OCI-LY1 (cell line): ENCODE measurements around the gene JAM3.

ENCODE experiments used
- H2AFZ ChIP-seq: fragments of 200-600 bp; sonication (generic), shearing (Covaris generic); 2 replicates; pipeline ENCODE4 v1.6.0; 2014; ENCODE audit warnings: antibody characterized with exemption, mild to moderate bottlenecking, low read length
- H3F3A ChIP-seq: fragments of 200-600 bp; sonication (generic), shearing (Covaris generic); 2 replicates; pipeline ENCODE4 v1.6.0; 2014; ENCODE audit warnings: mild to moderate bottlenecking, antibody characterized with exemption, low read length, moderate library complexity; ENCODE audit not compliant: insufficient read depth
- H3K27ac ChIP-seq: fragments of 200-600 bp; sonication (generic); 2 replicates; pipeline ENCODE4 v1.5.1; 2014; ENCODE audit warnings: low read length, mixed run types, mild to moderate bottlenecking, low read depth; ENCODE audit not compliant: poor library complexity, severe bottlenecking
- H3K27me3 ChIP-seq: fragments of 200-600 bp; sonication (generic); 2 replicates; pipeline ENCODE4 v1.6.0; 2014; ENCODE audit warnings: antibody characterized with exemption, mild to moderate bottlenecking, low read length, moderate library complexity; ENCODE audit not compliant: insufficient read depth
- H3K36me3 ChIP-seq: fragments of 200-600 bp; sonication (generic); 2 replicates; pipeline ENCODE4 v1.6.1; 2014; ENCODE audit warnings: mild to moderate bottlenecking, antibody characterized with exemption, low read length, moderate library complexity, mixed read lengths; ENCODE audit not compliant: insufficient read depth
- H3K4me1 ChIP-seq: fragments of 200-600 bp; sonication (generic); 2 replicates; pipeline ENCODE4 v1.5.1; 2014; ENCODE audit warnings: mild to moderate bottlenecking, low read length, moderate library complexity; ENCODE audit not compliant: insufficient read depth, severe bottlenecking
- H3K4me2 ChIP-seq: fragments of 200-600 bp; sonication (generic), shearing (Covaris generic); 2 replicates; pipeline ENCODE4 v1.6.1; 2014; ENCODE audit warnings: low read length
- H3K4me3 ChIP-seq: fragments of 200-600 bp; sonication (generic); 2 replicates; pipeline ENCODE4 v1.5.1; 2014; ENCODE audit warnings: low read length, low read depth, mild to moderate bottlenecking, mixed read lengths; ENCODE audit not compliant: poor library complexity, severe bottlenecking
- H3K79me2 ChIP-seq: fragments of 200-600 bp; shearing (Covaris generic); 2 replicates; pipeline ENCODE4 v1.6.1; 2016; ENCODE audit warnings: mixed run types, low read length, mixed read lengths; ENCODE audit not compliant: insufficient read depth
- H3K9ac ChIP-seq: fragments of 200-600 bp; sonication (generic), shearing (Covaris generic); 2 replicates; pipeline ENCODE4 v1.6.1; 2014; ENCODE audit warnings: mild to moderate bottlenecking, low read length, mixed read lengths
- H3K9me2 ChIP-seq: fragments of 200-600 bp; sonication (generic), shearing (Covaris generic); 2 replicates; pipeline ENCODE4 v1.6.1; 2014; ENCODE audit warnings: low read depth, mild to moderate bottlenecking, low read length, mixed read lengths
- H3K9me3 ChIP-seq: fragments of 200-600 bp; shearing (Covaris generic); 2 replicates; pipeline ENCODE4 v1.6.1; 2014; ENCODE audit warnings: low read length, mixed read lengths
- H4K20me1 ChIP-seq: fragments of 200-600 bp; sonication (generic), shearing (Covaris generic); 2 replicates; pipeline ENCODE4 v1.6.0; 2016; ENCODE audit warnings: mild to moderate bottlenecking, low read length; ENCODE audit not compliant: insufficient read depth
- CTCF ChIP-seq: fragments of 200-600 bp; sonication (generic), shearing (Covaris generic); IDR thresholded peaks from 2 replicates; pipeline ENCODE4 v1.5.1; 2017; ENCODE audit warnings: mild to moderate bottlenecking, antibody characterized with exemption, low read length, moderate library complexity, mixed read lengths
- EZH2 ChIP-seq: fragments of 200-600 bp; sonication (generic), shearing (Covaris generic); IDR thresholded peaks from 2 replicates; pipeline ENCODE4 v1.8.0; 2017; ENCODE audit warnings: borderline replicate concordance, mixed run types, mild to moderate bottlenecking, antibody characterized with exemption, low read length, moderate library complexity, mixed read lengths

The JAM3 gene

DNA sequence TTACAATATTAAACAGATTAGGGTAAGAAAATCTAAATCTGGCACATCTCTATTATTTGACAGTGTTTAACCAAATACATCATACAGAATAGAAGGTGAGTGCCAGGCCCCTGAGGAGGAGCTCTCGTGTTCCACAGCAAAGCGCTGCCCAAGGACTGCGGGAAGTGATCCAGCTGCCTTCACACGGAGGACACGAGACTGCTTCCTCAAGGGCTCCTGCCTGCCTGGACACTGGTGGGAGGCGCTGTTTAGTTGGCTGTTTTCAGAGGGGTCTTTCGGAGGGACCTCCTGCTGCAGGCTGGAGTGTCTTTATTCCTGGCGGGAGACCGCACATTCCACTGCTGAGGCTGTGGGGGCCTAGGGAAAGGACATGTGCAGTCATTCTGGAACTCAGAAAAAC is 83.8 kb downstream of the JAM3 start:
- no peak for TF ChIP-seq EZH2
- no peak for TF ChIP-seq CTCF
- H3K27me3 ChIP-seq, result no peaks in the 10 kb centered on the region

GRCh38 chr11:134153147-134153905 is 84.5 kb downstream of the JAM3 start:
- Histone ChIP-seq H3K4me2 (no peak overlapping the region), H3K27me3 (no peaks in the 10 kb centered on the region), H3K4me3 (no peak overlapping the region), H3K36me3 (peaks cover 81% of the 10 kb centered on the region), H3K4me1 (no peaks in the 10 kb centered on the region), H3K9ac (no peak overlapping the region), H4K20me1 (no peaks in the 10 kb centered on the region), H3K27ac (no peak overlapping the region), H3K9me2 (no peaks in the 10 kb centered on the region), H3K9me3 (no peaks in the 10 kb centered on the region), H3K79me2 (no peaks in the 10 kb centered on the region), H2AFZ (no peak overlapping the region), H3F3A (no peaks in the 10 kb centered on the region)
- no peak for TF ChIP-seq EZH2
- TF ChIP-seq CTCF, result no peak

More for the DNA sequence above, 83.8 kb downstream of the JAM3 start:
- H3K9me2 ChIP-seq, result no peaks in the 10 kb centered on the region
- H3K27ac ChIP-seq, result no peak overlapping the region
- H3K9me3 ChIP-seq, result no peaks in the 10 kb centered on the region
- H3K79me2 ChIP-seq, result no peaks in the 10 kb centered on the region
- H4K20me1 ChIP-seq, result no peaks in the 10 kb centered on the region
- H3K9ac ChIP-seq, result no peak overlapping the region
- H3K4me2 ChIP-seq, result no peak overlapping the region
- peaks cover 75% of the 10 kb centered on the region for H3K36me3 ChIP-seq
- H3K4me3 ChIP-seq, result no peak overlapping the region
- H3F3A ChIP-seq, result no peaks in the 10 kb centered on the region
- H3K4me1 ChIP-seq, result no peaks in the 10 kb centered on the region
- H2AFZ ChIP-seq, result no peak overlapping the region

- TF ChIP-seq CTCF, result no peak
- TF ChIP-seq EZH2, result no peak
- Histone ChIP-seq H3K9me3 (no peaks in the 10 kb centered on the region), H3K4me3 (no peak overlapping the region), H3K4me1 (no peaks in the 10 kb centered on the region), H3K36me3 (peaks cover 87% of the 10 kb centered on the region), H3K9me2 (no peaks in the 10 kb centered on the region), H3K4me2 (no peak overlapping the region), H3K27ac (no peak overlapping the region), H3K27me3 (no peaks in the 10 kb centered on the region), H4K20me1 (no peaks in the 10 kb centered on the region), H3K9ac (no peak overlapping the region), H2AFZ (no peak overlapping the region), H3F3A (no peaks in the 10 kb centered on the region), H3K79me2 (no peaks in the 10 kb centered on the region)
Measured at GRCh38 chr11:134154441-134154840, 85.6 kb downstream of the JAM3 start.
